DND-41 (cell line): ENCODE measurements around the gene GOLGA8H.
A peak's percentile ranks its signal among the peaks of the same experiment; 100 is the strongest.
"Not testable (repeated sequence)": the region's sequence is repeated elsewhere in the genome, so short reads cannot be mapped to it uniquely, and the experiment has no call there.

Experiments
- ATAC-seq: fragments of 200-7000 bp; cut with Tn5 transposase; 3 replicates; pipeline ENCODE4 v1.9.1; 2021; ENCODE audit warnings: low read depth; ENCODE audit not compliant: insufficient read depth
- DNase-seq: peaks from one replicate; pipeline ENCODE4 v3.0.0-alpha.2; 2020
- H2AFZ ChIP-seq: 2 replicates; pipeline ENCODE4 v1.6.0; 2012; ENCODE audit warnings: low read depth, low read length
- H3K27ac ChIP-seq: 2 replicates; pipeline ENCODE4 v1.5.1; 2012; ENCODE audit warnings: low read length, inconsistent platforms
- H3K27me3 ChIP-seq: fragments of 200-600 bp; sonication (generic); 2 replicates; pipeline ENCODE4 v1.6.0; 2012; ENCODE audit warnings: low read length, mild to moderate bottlenecking, inconsistent platforms; ENCODE audit not compliant: insufficient read depth, poor library complexity
- H3K36me3 ChIP-seq: 2 replicates; pipeline ENCODE4 v1.5.1; 2012; ENCODE audit warnings: low read length, inconsistent platforms; ENCODE audit not compliant: insufficient read depth
- H3K4me1 ChIP-seq: 2 replicates; pipeline ENCODE4 v1.5.1; 2012; ENCODE audit warnings: mild to moderate bottlenecking, low read length; ENCODE audit not compliant: insufficient read depth
- H3K4me2 ChIP-seq: 2 replicates; pipeline ENCODE4 v1.6.0; 2012; ENCODE audit warnings: mild to moderate bottlenecking, moderate library complexity, low read length, inconsistent platforms; ENCODE audit not compliant: insufficient read depth
- H3K4me3 ChIP-seq, 2 experiments: fragments of 200-600 bp in 1 of 2; shearing (Covaris generic) in 1 of 2; 2 replicates each; pipeline ENCODE4 v1.5.1; 2012 to 2016; ENCODE audit warnings: inconsistent platforms in 2 of 2, low read length in 2 of 2, mild to moderate bottlenecking in 2 of 2, low read depth in 1 of 2, moderate library complexity in 1 of 2
- H3K79me2 ChIP-seq: 2 replicates; pipeline ENCODE4 v1.6.0; 2012; ENCODE audit warnings: low read length, inconsistent platforms; ENCODE audit not compliant: insufficient read depth
- H3K9ac ChIP-seq: 2 replicates; pipeline ENCODE4 v1.6.0; 2012; ENCODE audit warnings: low read depth, mild to moderate bottlenecking, inconsistent platforms, low read length, moderate library complexity
- H3K9me3 ChIP-seq: 2 replicates; pipeline ENCODE4 v1.5.1; 2012; ENCODE audit warnings: low read length, moderate library complexity, mild to moderate bottlenecking, inconsistent platforms; ENCODE audit not compliant: insufficient read depth, severe bottlenecking
- H4K20me1 ChIP-seq: 2 replicates; pipeline ENCODE4 v1.6.0; 2012; ENCODE audit warnings: low read length; ENCODE audit not compliant: insufficient read depth
- CTCF ChIP-seq: IDR thresholded peaks from 2 replicates; pipeline ENCODE4 v1.5.1; 2012; ENCODE audit warnings: borderline replicate concordance, low read length, moderate library complexity, mild to moderate bottlenecking; ENCODE audit not compliant: poor library complexity, severe bottlenecking; ENCODE audit errors: extremely low read depth

The GOLGA8H gene

DNA sequence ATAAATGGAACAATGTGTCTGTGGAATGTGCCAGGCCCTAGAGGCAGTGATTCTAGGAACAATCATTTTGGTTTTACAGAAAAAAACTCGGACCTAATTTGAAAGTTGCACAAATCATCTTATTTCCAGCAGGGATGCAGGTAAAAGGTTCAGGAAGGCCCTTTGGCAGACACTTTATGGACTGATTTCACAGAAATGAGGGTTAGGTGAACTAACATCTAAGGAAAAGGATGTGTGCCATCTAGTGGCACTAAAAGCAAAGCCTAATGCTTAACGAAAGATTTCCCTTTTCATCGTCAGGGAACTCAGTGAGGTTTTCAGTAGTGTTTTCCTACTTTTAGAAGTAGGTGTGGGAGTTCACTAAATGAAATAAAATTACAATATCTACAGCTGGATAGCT, 17.5 kb downstream of the GOLGA8H start:
- 0 out of 3 replicates have a peak, but pooled peaks have one; percentile 23 for ATAC-seq
- TF ChIP-seq CTCF = peak; percentile 4
- not testable (repeated sequence) for DNase-seq, H3K4me2 ChIP-seq, H3K4me1 ChIP-seq, H3K27ac ChIP-seq, H3K9me3 ChIP-seq, H3K36me3 ChIP-seq, H2AFZ ChIP-seq, H3K4me3 ChIP-seq, H3K9ac ChIP-seq, H4K20me1 ChIP-seq, H3K27me3 ChIP-seq
- H3K79me2 ChIP-seq = peaks cover 11% of the 10 kb centered on the region

- not testable (repeated sequence) for H3K9me3 ChIP-seq, H4K20me1 ChIP-seq, H3K36me3 ChIP-seq, H3K27me3 ChIP-seq
- ATAC-seq = peak; percentile 91
- peak; percentile 5 for TF ChIP-seq CTCF
- Histone ChIP-seq H3K79me2 (peaks cover 50% of the 10 kb centered on the region), H3K4me3 (peak within 1 kb of the TSS; percentile 77 to 79; a peak in 3 of 4 replicates), H3K9ac (peak within 1 kb of the TSS; percentile 85), H2AFZ (peak within 1 kb of the TSS; percentile 72), H3K27ac (peak within 1 kb of the TSS; percentile 98), H3K4me2 (peak within 1 kb of the TSS; percentile 58), H3K4me1 (peaks cover 12% of the 10 kb centered on the region; the same call in 1 of the 2 replicates)
- peak; percentile 97 for DNase-seq
Measured at GRCh38 chr15:30625436-30626193, 21.8 kb downstream of the GOLGA8H start, which contains the start of gene ARHGAP11B. TSS of gene ARHGAP11B (plus strand) at chr15:30626128.

GRCh38 chr15:30626194-30626565, 22.4 kb downstream of the GOLGA8H start:
- H3K4me2 ChIP-seq = peak overlapping the region; percentile 58; the same call in 1 of the 2 replicates
- peak overlapping the region; percentile 77 to 79; a peak in 3 of 4 replicates for H3K4me3 ChIP-seq
- ATAC-seq, H4K20me1 ChIP-seq, H3K36me3 ChIP-seq, H3K9me3 ChIP-seq, H3K27me3 ChIP-seq: not testable (repeated sequence)
- H3K79me2 ChIP-seq = peaks cover 53% of the 10 kb centered on the region
- H3K27ac ChIP-seq = peak overlapping the region; percentile 98
- H3K4me1 ChIP-seq = peaks cover 12% of the 10 kb centered on the region; the same call in 1 of the 2 replicates
- peak overlapping the region; percentile 72 for H2AFZ ChIP-seq
- peak; percentile 19 for DNase-seq
- H3K9ac ChIP-seq = peak overlapping the region; percentile 85

- H2AFZ ChIP-seq, H3K36me3 ChIP-seq, H3K9me3 ChIP-seq, H3K27me3 ChIP-seq, H4K20me1 ChIP-seq: not testable (repeated sequence)
- ATAC-seq (peak; percentile 7; the same call in 2 of the 3 replicates), DNase-seq (peak; percentile 17)
- Histone ChIP-seq H3K4me3 (peak overlapping the region; percentile 77 to 79; a peak in 3 of 4 replicates), H3K4me2 (peak overlapping the region; percentile 58), H3K27ac (peak overlapping the region; percentile 98), H3K4me1 (peaks cover 12% of the 10 kb centered on the region; the same call in 1 of the 2 replicates), H3K9ac (peak overlapping the region; percentile 85), H3K79me2 (peaks cover 56% of the 10 kb centered on the region)
Measured at GRCh38 chr15:30626632-30627031, 22.8 kb downstream of the GOLGA8H start.
